Erythroblast (primary cell): Measurements from ENCODE around the gene CPT1A.
"Not testable (repeated sequence)": the region's sequence is repeated elsewhere in the genome, so short reads cannot be mapped to it uniquely, and the experiment has no call there.

Experiments used
- GATA1 ChIP-seq: IDR thresholded peaks from 2 replicates; pipeline ENCODE4 v1.6.1; 2011; ENCODE audit warnings: low read depth, mild to moderate bottlenecking, control low read depth, low read length, moderate library complexity
- POLR2A ChIP-seq: IDR thresholded peaks from 2 replicates; pipeline ENCODE4 v1.6.1; 2011; ENCODE audit warnings: mild to moderate bottlenecking, low read length

DNA sequence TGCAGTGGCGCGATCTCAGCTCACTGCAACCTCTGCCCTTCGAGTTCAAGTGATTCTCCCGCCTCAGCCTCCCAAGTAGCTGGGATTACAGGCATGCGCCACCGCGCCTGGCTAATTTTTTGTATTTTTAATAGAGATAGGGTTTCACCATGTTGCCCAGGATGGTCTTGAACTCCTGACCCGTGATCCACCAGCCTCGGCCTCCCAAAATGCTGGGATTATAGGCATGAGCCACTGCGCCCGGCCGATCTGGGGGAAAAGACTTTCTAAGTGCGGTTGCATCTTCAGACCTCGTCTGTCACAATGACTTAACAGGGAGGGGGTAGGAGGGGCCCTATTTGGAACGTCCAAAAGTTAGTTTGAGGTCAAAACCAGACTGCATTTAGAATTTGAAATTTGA, 43.1 kb upstream of the CPT1A start:
- TF ChIP-seq POLR2A, GATA1: not testable (repeated sequence)
